ENCODE data around the gene TBCD.

The TBCD gene

GRCh38 chr17:82791532-82791931 is 39.7 kb downstream of the TBCD start:
- no peak for DNase-seq

GRCh38 chr17:82793974-82794630 is 42.2 kb downstream of the TBCD start:
- DNase-seq: no peak

GRCh38 chr17:82794781-82795482 is 43.1 kb downstream of the TBCD start:
- no peak for DNase-seq

- DNase-seq: no peak
Observed at GRCh38 chr17:82795615-82796014, 43.8 kb downstream of the TBCD start.

- no peak for DNase-seq
Observed at GRCh38 chr17:82797061-82797460, 45.2 kb downstream of the TBCD start.

GRCh38 chr17:82798752-82799151 is 46.9 kb downstream of the TBCD start:
- no peak for DNase-seq

- no peak for DNase-seq
Observed at GRCh38 chr17:82799591-82799990, 47.7 kb downstream of the TBCD start.

- no peak for DNase-seq
Observed at GRCh38 chr17:82800885-82801284, 49.0 kb downstream of the TBCD start.

- no peak for DNase-seq
Observed at GRCh38 chr17:82801377-82801970, 49.6 kb downstream of the TBCD start.

- no peak for DNase-seq
Observed at GRCh38 chr17:82802075-82802780, 50.4 kb downstream of the TBCD start.

- no peak for DNase-seq
Observed at GRCh38 chr17:82803185-82803584, 51.3 kb downstream of the TBCD start.

- no peak for DNase-seq
Observed at GRCh38 chr17:82803606-82804005, 51.7 kb downstream of the TBCD start.

- DNase-seq: no peak
Observed at GRCh38 chr17:82804442-82805191, 52.8 kb downstream of the TBCD start.

GRCh38 chr17:82805254-82805653 is 53.4 kb downstream of the TBCD start:
- DNase-seq: no peak

GRCh38 chr17:82805823-82806222 is 54.0 kb downstream of the TBCD start:
- DNase-seq: no peak

GRCh38 chr17:82806645-82807044 is 54.8 kb downstream of the TBCD start:
- no peak for DNase-seq

- DNase-seq: no peak
Observed at GRCh38 chr17:82807101-82807500, 55.2 kb downstream of the TBCD start.

- DNase-seq: no peak
Observed at GRCh38 chr17:82807562-82807961, 55.7 kb downstream of the TBCD start.

- no peak for DNase-seq
Observed at GRCh38 chr17:82808006-82808405, 56.1 kb downstream of the TBCD start.

GRCh38 chr17:82808921-82809905 is 57.3 kb downstream of the TBCD start:
- no peak for DNase-seq

- no peak for DNase-seq
Observed at GRCh38 chr17:82810644-82811430, 59.0 kb downstream of the TBCD start.

Measured in COR-L47 (cell line).